Kidney (tissue), 14 donors: ENCODE data around the gene PSORS1C2. TPM values are rescaled to one million over a fixed set of nuclear protein-coding genes. Genes with fewer than 3 reads are reported as not detected.

ENCODE experiments used
- DNase-seq, 5 donors: peaks; one replicate each; pipeline ENCODE4 v3.0.0-alpha.2; 2013 to 2020
- FAIRE-seq: peaks from 2 replicates; lab custom pipeline; 2012; peaks lifted over from hg19 to GRCh38; lab: Jason Lieb, UNC
- H3K27ac ChIP-seq, 2 donors: one replicate each; pipeline ENCODE4 v1.7.0; 2013; ENCODE audit warnings: low read depth in 2 of 2, low read length in 2 of 2, inconsistent platforms in 1 of 2
- H3K27me3 ChIP-seq: one replicate; pipeline ENCODE4 v1.7.1; 2013; ENCODE audit warnings: low read length, inconsistent platforms; ENCODE audit not compliant: control insufficient read depth, insufficient read depth
- H3K36me3 ChIP-seq, 3 donors: one replicate each; pipeline versions ENCODE4 v1.7.0 to v1.7.1; 2013; ENCODE audit warnings: low read length in 3 of 3, control low read depth in 1 of 3, inconsistent platforms in 1 of 3; ENCODE audit not compliant: insufficient read depth in 3 of 3, control insufficient read depth in 2 of 3
- H3K4me1 ChIP-seq, 3 donors: one replicate each; pipeline versions ENCODE4 v1.7.0 to v1.7.1; 2013; ENCODE audit warnings: low read length in 3 of 3, inconsistent platforms in 1 of 3, low read depth in 1 of 3; ENCODE audit not compliant: control insufficient read depth in 2 of 3, insufficient read depth in 2 of 3
- H3K4me3 ChIP-seq, 3 donors: one replicate each; pipeline versions ENCODE4 v1.7.0 to v1.8.1; 2013; ENCODE audit warnings: low read length in 3 of 3, control low read depth in 1 of 3, inconsistent platforms in 1 of 3
- H3K9ac ChIP-seq, 3 donors: one replicate each; pipeline versions ENCODE4 v1.7.0 to v1.7.1; 2013; ENCODE audit warnings: low read length in 3 of 3, control low read depth in 1 of 3, inconsistent platforms in 1 of 3
- H3K9me3 ChIP-seq, 3 donors: one replicate each; pipeline versions ENCODE4 v1.7.0 to v1.7.1; 2013; ENCODE audit warnings: low read length in 3 of 3, control low read depth in 1 of 3, inconsistent platforms in 1 of 3; ENCODE audit not compliant: control insufficient read depth in 2 of 3, insufficient read depth in 1 of 3
- CTCF ChIP-seq: IDR thresholded peaks from 3 replicates; pipeline ENCODE4 v1.5.1; 2012; ENCODE audit warnings: mild to moderate bottlenecking, moderate library complexity, borderline replicate concordance; ENCODE audit not compliant: insufficient read depth; ENCODE audit errors: extremely low read depth
- intact Hi-C: fragments of 100-400 bp; cut with DNase I; formaldehyde crosslinking; loops from one replicate; pipeline ENCODE4 v1.11.1; 2022
- polyA plus RNA-seq: library from polyadenylated mRNA; stranded (reverse); fragments of 350-450 nt; fragmentation: Illumina TruSeq; extraction: RNeasy Lipid Tissue Mini Kit (QIAGEN cat#74804); gene quantifications from one replicate; pipeline ENCODE4 v1.2.3, GENCODE V29; 2014; ENCODE audit warnings: low read depth, low replicate concordance; ENCODE audit not compliant: insufficient read depth
- total RNA-seq: library from RNA; stranded (reverse); fragmentation: NEBNext Ultra II Directional; extraction: Animal tissue kit (Norgen Biotek cat#: 25700); gene quantifications from one replicate; pipeline ENCODE4 v1.2.1, GENCODE V29; 2021
- donor health status: control.
- donor health status: control.
- donor health status: control.
- donor health status: control.
- donor health status: control.
- donor health status: DM: yes; HTN: yes; CAD: no.
- donor health status: Normal renal cell carcinoma (clear cell type).

Gene PSORS1C2
- total and polyA plus RNA-seq, 2 donors from 2014 or later: not detected

- DNase-seq (no peak), FAIRE-seq (no peak)
- intact Hi-C loops: no loop called here
- no peak overlapping the region for H3K9ac ChIP-seq
- TF ChIP-seq CTCF: no peak
- H3K36me3 ChIP-seq: no peaks in the 10 kb centered on the region
- peaks cover 0 to 4% (median 3%) of the 10 kb centered on the region in 3 donors for H3K4me1 ChIP-seq
- H3K27me3 ChIP-seq: no peaks in the 10 kb centered on the region
- H3K9me3 ChIP-seq: no peaks in the 10 kb centered on the region
- H3K4me3 ChIP-seq: no peak overlapping the region
- no peak overlapping the region for H3K27ac ChIP-seq
These were observed 46.6 kb downstream of the PSORS1C2 start for GRCh38 chr6:31092238-31092637.

GRCh38 chr6:31091680-31092079 is 47.2 kb downstream of the PSORS1C2 start:
- Histone ChIP-seq H3K27ac (no peak overlapping the region), H3K27me3 (no peaks in the 10 kb centered on the region), H3K9ac (no peak overlapping the region), H3K9me3 (no peaks in the 10 kb centered on the region), H3K36me3 (no peaks in the 10 kb centered on the region), H3K4me1 (peaks cover 0 to 3% (median 2%) of the 10 kb centered on the region in 3 donors), H3K4me3 (no peak overlapping the region)
- no peak for DNase-seq
- intact Hi-C loops: no loop called here
- TF ChIP-seq CTCF: no peak
- no peak for FAIRE-seq

- Histone ChIP-seq H3K36me3 (no peaks in the 10 kb centered on the region), H3K9ac (no peak overlapping the region), H3K27ac (no peak overlapping the region), H3K27me3 (no peaks in the 10 kb centered on the region), H3K9me3 (no peaks in the 10 kb centered on the region), H3K4me1 (peaks cover 0 to 3% (median 2%) of the 10 kb centered on the region in 3 donors), H3K4me3 (no peak overlapping the region)
- intact Hi-C loops: no loop called here
- no peak for FAIRE-seq
- DNase-seq: no peak
- TF ChIP-seq CTCF: no peak
These were observed 47.9 kb downstream of the PSORS1C2 start for GRCh38 chr6:31090973-31091364.
